Measurements from ENCODE around the gene FGFR2. TPM values are rescaled to one million over a fixed set of nuclear protein-coding genes. Genes with fewer than 3 reads are reported as not detected.

FGFR2 gene
- polyA plus RNA-seq, 4 donors: 86.5 to 107 (median 104) TPM

DNA sequence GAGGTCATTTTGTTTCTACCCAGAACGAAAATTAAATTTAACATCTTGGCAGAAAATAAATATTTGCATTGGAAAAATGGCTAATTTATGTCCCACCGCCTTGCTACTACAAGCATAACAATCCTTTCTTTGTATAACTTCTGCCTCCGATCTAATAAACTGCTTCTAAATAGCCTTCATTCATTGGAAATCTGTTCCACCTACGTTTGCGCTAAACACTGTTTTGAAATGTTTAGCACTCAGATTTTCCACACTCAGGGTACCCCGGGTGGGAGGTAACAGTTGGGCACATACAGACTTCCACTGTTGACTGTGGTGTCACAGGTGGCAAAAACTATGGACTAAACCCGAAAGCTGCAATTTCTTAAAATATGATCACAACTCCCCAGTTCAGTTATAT lies 96.4 kb downstream of the FGFR2 start:
- no peak for DNase-seq (ENCODE audit: low read depth in 4 of 4, low spot score in 3 of 4)

DNA sequence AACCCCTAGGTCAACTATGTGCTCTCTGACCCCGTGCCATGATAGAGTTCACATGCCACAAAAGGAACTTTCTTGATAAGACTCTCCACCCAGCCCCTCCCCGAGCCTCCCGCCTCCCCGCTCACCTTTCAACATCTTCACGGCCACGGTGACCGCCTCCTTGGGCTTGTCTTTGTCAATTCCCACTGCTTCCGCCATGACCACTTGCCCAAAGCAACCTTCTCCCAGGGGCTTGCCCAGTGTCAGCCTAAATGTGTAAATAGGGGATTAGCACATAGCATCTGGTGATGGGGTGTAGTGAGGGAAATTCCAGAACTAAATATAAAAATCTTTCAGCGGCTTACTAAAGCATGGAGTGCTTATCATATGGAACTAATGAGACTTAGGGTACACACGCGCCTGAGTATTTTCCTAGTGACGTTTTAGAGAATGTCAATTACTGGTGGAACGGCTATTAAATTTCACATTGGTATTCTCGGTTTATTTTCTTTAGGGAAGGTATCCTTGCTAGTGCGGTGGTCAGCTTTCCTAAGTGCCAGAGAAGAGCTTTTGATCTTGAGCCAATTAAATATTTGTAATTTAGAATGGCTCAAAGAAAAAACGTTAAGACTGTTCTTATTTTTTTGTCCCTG lies 97.4 kb downstream of the FGFR2 start:
- peak in 1 of 4 donors; percentile 13 for DNase-seq (ENCODE audit: low read depth in 4 of 4, low spot score in 3 of 4)

DNA sequence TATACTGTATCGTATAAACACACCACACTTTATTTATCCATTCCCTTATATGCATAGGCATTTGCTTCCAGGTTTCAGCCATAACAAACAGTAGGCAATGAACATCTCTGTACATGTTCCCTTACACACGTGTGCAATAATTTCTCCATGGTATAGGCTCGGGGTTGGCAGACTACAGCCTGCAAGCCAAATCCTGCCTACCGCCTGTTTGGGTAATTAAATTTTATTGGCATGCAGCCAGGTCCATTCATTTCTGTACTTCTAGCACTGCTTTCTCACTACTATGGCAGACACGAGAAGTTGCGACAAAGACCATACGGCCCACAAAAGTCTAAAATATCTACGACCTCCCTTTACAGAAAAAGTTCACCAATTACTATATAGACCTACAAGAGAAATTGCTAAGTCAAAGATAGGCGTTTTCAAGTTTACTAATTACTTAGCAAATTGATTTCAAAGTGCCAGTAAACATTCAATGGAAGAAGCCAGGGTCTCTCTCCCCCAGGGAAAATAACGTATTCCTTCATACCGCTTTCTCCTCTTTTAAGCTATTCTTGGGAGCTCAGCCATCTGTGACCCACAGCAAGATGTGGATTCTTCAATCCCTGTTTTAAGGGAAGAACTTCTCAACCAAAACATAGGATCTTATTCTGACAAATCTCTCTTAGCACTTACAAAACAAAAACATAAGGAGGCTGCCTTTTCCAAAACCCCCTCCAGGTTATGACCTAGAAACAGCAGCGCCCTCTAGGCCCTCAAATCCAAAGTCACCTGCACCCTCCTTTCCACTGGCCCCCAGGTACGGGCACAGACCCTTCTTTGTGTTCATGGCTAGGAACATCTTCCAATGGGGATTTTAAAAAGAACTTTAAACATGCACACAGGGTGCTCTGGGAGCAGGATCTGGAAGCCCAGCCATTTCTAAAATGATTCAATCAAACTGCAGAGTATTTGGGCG lies 100.5 kb downstream of the FGFR2 start:
- peak in 1 of 4 donors; percentile 21 for DNase-seq (ENCODE audit: low read depth in 4 of 4, low spot score in 3 of 4)

DNA sequence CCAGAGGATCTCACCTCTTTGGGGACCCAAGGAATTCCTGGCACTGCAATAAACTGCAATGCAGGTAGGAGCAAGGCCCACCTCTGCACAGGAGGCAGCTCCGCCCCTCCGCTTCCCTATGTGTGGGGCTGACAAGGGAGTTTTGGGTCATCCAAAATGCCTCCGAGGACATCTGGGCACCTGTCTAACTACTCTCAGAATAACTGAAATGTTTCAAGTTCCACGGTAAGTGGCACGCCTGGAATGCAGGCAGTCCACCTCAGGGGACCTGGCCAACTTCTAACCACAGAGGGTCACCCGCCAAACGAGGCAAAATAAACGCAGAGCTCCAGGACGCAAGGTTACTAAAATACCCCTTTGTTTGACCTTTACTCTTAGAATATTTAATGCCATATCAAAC lies 102.5 kb downstream of the FGFR2 start:
- no peak for DNase-seq (ENCODE audit: low read depth in 4 of 4, low spot score in 3 of 4)

DNA sequence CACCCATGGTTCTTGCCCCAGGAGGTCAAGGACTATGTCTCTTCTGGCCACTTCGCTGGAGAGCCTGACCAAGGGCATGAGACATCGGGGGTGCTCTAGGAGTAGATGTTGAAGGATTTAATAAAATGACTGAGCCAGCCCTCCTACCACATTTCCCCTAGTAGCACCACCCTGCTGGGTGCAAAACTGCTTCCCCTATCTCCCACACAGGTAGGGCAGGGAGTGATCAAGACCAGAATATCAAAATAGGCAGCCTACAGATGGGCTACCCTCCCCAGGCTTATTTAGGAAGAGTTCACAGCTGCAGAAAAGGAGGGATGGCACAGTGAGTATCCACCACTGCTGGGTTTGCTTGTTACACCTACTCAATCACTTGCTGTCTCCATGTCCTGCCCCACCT lies 103.9 kb downstream of the FGFR2 start:
- DNase-seq (ENCODE audit: low read depth in 4 of 4, low spot score in 3 of 4): no peak

DNA sequence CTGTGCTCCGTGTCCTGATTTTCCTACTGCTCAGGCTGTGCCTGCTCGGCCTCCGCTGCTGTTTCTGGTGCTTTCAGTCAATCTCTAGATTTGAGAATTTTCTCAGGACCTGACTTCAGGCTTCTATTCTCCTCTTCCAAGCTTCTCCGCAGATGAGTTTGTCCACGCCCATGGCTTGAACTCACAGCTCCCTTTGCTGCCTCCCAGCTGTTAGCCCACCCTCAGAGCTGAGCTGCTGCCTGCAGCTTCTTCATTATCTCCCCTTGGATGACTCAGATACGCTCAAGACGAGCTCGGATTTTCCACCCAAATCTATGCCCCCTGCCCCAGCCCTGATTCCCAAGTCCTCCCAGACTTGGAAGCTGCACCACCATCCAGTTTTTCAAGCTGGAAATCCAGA lies 104.7 kb downstream of the FGFR2 start:
- DNase-seq (ENCODE audit: low read depth in 4 of 4, low spot score in 3 of 4): no peak

DNA sequence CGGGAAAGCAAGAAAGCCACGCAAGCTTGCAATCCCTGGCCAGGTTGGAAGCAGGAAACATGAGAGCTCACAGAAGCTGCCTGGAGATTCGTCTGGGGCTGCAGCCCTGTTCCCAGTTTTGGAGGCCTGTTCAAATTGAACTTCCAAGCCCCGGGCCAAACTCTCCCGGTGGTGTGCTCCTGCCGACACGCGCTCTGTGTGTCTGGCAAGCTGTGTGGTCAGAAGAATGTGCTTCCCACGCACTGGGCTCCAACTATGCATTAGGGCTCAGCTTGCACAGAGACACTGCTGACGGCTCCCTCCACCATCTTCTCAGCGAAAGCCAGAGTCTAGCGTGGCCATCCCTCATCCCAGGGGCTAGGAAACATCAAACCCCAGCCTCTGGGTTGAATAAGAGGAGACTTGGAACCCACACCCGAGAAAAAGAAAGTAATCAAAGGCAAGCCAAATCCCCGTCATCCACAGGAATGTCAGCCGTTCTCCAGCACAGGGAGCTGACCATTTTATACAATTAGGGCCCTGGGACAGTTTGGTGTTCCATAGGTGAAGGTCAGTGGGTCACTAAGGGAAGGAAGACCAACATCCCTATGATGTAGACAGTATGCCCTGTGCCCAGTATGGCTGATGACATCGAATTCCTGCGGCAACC lies 107.2 kb downstream of the FGFR2 start:
- no peak for DNase-seq (ENCODE audit: low read depth in 4 of 4, low spot score in 3 of 4)

DNA sequence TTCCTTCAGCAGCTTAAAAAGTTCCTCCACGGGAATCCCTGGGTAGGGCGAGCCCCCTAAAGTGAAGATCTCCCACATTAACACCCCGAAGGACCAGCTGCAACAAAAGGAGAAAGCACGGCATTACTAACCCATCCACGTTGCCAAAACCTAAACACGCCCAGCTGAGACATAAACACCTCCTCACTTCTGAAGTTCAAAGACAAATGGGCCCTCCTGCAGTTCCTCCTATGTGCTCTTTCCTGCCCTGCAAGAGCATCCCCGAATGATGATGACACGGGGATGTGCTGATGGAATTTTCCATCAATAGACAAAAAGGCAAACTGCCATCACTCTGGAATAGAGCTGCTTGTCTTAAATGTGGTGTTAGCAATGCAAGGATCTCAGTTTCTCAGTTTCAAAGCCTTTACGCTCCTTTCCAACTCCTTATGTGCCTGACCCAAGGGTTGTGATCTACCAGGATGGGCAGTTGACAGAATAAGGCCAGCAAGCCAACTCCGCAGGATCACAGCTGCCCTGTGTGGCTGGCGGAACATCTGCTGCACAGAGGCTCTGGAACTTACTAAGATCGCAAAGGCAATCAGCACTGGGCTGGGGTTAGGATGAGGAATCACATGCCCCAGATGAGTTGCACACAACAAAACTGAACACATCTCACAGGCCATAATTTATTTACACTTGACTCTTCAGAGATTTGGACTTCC lies 112.7 kb downstream of the FGFR2 start:
- no peak for DNase-seq (ENCODE audit: low read depth in 4 of 4, low spot score in 3 of 4)

DNA sequence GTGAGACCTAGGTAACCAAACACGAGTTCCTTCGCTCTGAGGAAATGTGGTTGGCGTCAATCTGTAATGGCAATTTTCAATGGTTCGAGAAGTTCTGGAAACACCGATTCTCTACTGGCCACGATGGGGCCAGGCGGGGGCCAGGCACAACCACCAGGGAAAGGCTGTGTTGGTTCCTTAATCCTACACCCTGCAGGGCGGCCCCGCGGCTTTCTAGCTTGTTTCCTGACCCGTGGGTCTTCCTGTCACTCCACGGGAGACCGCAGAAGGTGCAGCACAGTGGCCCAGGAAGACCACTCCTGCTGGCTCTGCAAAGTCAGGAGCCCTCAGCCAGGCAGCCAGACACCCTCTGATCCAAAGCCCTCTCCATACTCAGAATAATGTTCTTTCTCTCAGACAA lies 113.4 kb downstream of the FGFR2 start:
- no peak for DNase-seq (ENCODE audit: low read depth in 4 of 4, low spot score in 3 of 4)

DNA sequence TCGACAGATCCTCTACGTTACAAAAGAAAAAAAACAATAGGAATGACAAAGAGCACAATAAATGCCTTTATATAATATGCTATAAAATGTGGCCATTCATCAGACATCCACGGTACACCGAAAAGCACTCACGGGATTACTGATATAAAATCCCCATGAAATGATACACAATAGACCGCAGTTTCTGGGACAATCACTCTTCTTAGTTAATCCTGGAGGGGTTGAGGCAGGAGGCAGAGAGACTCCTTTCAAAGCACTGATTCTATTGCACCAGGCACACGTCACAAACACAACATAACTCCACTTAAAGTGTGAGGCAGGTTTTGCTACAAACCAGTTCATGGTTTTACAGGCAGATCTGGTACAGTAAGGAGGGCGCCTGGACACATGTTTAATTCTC lies 113.8 kb downstream of the FGFR2 start:
- DNase-seq (ENCODE audit: low read depth in 4 of 4, low spot score in 3 of 4): no peak

DNA sequence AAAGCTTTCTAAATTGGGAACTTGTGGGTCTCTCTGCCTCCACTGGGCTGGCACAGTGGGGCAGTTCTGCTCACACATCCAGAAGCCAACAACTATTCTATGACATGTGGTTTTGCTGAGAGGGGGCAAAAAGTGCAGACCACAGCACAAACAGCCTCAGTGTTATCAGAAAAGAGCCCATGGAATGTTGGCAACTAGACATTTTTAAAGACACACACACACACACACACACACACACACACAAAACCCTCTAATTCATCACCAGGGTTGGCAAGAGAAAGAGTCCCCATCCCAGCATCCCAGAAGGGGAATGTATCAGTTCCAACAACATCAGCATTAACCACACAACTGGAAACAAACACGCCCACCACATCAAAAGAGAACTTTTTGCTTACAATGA lies 117.1 kb downstream of the FGFR2 start:
- DNase-seq (ENCODE audit: low read depth in 4 of 4, low spot score in 3 of 4): no peak

DNA sequence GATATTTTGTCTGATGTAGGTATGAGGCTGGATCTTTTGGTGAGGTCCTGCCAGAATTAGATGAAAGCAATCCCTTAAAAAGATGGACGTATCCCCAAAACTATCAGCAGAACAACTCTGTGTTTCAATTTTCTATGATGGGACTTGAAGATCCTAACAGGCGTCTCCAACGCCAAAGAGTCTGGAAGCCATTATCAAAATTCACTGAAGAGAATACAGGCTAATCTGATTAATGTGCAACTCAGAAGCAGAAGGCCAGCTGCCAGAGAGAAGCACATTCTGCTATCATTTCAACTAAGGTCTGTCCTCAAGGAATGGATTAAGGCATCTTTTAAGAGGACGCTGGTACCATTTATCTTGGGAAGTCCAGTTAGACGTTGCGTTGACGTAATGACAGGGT lies 119.7 kb downstream of the FGFR2 start:
- DNase-seq (ENCODE audit: low read depth in 4 of 4, low spot score in 3 of 4): no peak

DNA sequence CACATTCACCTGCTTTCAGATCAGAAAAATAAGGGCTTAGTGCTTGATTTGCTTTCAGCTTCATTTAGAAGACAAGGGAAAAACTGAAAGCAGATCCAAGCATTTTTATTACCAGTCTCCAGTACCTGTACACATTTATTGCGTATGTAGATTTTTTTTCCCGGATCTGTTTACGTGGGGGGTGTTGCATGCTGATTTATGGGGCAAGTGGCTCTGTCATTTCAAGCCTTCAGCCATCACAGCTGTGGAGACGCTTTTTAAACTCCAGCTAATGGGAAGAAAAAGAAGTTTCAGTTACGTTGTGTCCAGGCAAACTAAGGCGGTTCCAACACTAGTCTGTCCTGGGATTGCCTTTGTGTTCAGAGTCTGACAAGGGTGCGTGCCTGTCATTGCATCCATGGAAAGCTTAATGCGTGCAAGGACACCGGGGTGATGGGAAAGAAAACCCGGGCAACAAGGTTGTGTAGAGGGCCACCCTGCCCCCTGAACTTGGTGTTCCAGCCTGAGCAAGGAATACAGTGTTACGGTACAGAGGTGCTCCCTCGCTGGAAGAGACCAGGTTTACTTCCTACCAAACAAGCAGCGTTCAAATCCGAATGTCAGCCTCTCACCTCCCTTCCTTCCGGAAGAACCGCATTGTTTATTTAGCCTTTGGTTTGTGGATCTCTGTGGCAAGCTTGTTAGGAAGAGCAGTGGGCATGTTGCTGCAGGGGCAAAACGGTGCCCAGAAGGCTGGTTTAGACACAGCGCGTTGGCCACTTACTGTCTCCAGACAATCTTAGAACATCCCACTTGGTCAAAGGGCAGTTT lies 128.2 kb downstream of the FGFR2 start:
- peak in 2 of 4 donors; percentile 22 to 34 for DNase-seq (ENCODE audit: low read depth in 4 of 4, low spot score in 3 of 4)

DNA sequence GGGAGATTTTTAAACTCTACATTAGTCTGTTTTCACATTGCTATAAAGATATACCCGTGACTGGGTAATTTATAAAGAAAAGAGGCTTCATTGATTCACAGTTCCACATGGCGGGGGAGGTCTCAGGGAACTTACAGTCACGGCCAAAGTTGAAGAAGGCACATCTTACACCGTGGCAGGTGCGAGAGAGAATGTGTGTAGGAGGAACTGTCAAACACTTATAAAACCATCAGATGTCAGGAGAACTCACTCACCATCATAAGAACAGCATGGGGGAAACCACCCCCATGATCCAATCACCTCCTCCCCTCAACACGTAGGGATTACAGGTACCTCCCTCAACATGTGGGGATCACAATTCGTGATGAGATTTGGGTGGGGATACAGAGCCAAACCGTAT lies 129.5 kb downstream of the FGFR2 start:
- no peak for DNase-seq (ENCODE audit: low read depth in 4 of 4, low spot score in 3 of 4)

DNA sequence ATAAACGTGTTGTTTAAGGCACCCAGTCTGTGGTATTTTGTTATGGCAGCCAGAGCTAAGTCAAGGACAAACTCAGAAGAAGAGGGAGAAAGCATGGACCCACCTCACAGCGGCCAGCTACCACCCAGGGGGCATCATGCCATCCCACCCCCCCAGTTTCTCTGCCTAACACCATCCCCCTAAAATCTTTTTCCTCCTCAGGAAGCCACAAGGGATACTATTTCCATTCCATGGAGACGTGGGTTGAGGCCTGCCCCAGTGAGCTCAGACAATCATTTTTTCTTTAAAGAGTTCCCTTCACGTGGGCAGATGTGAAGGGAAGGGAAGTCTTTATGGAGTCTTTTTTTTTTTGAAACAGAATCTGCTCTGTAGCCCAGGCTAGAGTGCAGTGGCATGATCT lies 131.8 kb downstream of the FGFR2 start:
- DNase-seq (ENCODE audit: low read depth in 4 of 4, low spot score in 3 of 4): no peak

DNA sequence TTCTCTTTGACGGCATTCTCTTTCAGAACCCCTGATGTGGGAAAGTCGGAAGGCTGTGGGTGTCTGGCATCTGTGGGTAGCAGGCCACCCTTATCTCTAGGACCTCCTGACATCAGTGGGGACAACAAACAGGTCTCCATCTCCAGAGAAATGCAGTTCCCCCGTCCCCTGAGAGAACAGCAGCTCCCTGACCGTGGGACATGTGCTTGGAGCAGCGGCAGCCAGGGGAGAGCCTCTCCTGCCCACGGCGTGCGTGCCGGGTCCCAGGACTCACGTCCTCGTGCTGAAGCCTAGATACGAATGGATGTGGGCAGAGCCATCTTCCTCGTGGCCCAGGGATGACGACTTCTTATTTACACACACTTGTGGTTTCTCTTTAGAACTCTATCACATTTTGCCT lies 133.0 kb downstream of the FGFR2 start:
- DNase-seq (ENCODE audit: low read depth in 4 of 4, low spot score in 3 of 4): no peak

DNA sequence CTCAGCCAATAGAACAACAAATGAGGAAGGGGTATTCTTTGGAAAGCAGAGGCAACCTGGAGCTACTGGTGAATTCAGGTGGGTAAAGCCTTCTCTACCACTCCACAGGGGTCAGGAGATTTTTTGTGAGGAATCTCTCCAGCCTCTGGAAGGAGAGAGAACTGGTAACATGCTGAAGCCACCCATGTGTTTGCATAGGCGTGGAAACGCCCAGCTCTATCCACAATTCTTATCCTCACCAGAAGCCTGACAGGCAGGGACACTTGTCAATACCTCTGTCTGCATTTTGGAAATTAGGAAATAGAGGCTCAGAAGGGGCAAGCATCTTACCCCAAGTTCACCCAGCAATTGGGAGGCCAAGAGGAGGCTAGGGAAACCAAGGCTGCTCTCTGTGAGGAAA lies 133.7 kb downstream of the FGFR2 start:
- DNase-seq (ENCODE audit: low read depth in 4 of 4, low spot score in 3 of 4): no peak

DNA sequence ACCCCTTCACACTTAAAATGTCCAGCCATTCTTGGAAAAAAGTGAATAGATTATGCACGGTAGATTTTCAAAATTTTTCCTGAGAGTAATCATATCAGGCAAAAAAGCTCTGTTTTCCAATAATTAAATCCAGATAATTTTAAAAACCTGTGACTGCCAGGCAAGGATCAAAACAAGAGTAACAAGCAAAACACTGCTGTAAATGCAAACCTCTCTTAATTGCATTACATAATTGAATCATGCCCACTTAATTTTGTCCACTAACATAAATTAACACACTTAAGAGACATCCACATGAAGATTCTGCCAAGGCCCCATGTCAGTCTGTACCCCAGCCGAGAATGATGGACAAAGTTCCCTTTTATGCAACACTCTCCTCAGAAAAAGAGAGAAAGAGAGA lies 135.3 kb downstream of the FGFR2 start:
- no peak for DNase-seq (ENCODE audit: low read depth in 4 of 4, low spot score in 3 of 4)

DNA sequence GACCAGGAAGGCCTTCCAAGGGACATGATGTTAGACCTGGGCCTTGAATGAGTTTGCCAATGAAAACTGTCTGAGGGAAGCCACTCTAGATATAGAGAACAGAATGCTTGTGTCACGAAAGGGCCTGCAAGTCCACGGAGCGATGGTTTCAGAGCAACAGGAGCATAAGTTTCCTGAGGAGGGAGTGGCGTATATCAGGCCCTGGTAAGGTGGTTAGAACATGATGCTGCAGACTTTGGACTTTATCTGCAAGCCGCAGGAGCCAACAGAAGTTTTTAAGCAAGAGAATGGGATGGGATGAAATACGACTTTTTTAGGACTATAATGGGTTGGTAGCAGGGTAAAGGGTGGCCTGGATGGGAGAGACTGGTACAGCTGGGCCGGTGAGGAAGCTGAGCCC lies 136.0 kb downstream of the FGFR2 start:
- DNase-seq (ENCODE audit: low read depth in 4 of 4, low spot score in 3 of 4): no peak

DNA sequence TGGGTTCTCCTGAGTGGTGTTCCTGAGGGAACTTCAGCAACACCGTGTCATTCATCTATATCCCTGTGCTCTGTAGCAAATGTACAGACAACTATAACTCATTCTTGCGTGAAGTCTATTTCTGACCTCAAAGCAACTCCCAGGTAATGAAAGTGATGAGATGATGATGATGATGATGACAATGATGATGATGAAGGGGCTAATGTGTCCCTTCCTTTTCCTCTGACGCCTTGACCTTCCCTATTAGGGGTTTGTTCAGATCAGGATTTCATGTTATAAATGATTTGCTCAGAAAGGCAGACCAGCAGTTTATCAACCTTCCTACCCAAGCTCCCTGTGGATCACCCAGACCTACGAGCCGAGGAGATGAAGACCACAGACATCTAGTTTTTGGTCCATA lies 136.9 kb downstream of the FGFR2 start:
- DNase-seq (ENCODE audit: low read depth in 4 of 4, low spot score in 3 of 4): no peak

Data from right renal pelvis (tissue), 4 donors.